GM21737 (cell line): Measurements from ENCODE around the gene MAP2K3.
"Not testable (repeated sequence)": the region's sequence is repeated elsewhere in the genome, so short reads cannot be mapped to it uniquely, and the experiment has no call there.

Experiments
- ATAC-seq: cut with Tn5 transposase; IDR thresholded peaks from one replicate; pipeline ENCODE4 v1.9.1; 2021; ENCODE audit warnings: mild to moderate bottlenecking, moderate library complexity; ENCODE audit not compliant: unreplicated experiment

MAP2K3 gene

DNA sequence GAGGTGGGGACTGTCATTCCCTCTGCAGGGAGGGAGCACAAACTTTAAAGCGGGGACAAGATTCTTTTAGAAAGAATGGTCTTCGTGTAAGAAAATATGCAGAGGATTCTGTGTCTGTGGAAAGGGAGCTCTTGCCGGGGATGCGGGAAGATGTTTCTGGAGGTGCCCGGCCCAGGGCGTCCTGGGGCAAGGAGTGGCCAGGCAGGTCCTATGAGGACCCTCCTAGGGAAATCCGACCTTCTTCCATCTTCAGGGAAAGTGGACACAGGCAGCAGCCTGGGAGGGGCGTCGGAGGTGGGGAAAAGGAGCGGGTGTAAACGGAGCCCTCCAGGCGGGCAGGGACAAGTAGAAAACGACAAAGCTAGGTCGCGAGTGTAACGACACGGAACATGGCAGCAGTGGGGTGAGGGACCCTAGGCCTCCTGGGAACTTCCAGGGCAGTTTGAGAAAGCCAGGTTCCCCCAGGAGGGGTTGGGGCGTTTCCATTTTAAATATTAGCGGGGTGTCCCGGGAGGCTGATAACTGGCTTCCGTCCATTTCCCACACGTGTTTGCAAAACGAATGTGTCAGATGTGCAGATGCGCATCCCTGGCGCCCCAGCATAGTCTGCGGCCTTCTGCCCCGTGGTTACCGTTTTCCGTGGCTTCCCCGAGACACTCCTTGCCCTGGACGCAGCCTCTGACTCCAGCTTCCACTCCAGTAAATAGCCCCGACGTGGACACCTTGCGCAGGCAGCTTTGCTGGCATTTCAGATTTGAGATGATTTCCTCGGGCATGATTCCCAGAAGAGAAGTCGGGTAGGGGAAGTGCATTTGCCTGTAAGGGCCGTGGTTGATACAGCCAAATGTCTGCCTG is 39.0 kb downstream of the MAP2K3 start:
- peak; percentile 3 for ATAC-seq

DNA sequence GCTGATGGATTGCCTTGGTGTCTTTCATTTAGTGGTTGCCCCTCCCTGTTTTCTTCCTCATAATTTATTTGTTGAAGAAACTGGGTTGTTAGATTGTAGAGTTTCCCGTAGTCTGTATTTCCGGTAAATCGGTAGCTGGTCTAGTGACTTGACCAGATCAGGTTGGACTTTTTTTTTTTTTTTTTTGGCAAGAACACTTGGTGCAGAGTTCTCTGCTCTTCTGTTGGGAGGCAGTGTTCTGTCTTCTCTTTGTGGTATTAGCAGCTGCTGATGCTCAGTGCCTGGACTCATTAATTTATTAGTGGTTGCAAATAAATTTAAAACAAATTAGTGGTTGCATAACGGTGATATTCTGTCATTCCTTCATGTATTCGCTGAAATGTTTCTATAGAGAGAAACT is 40.2 kb downstream of the MAP2K3 start:
- ATAC-seq = not testable (repeated sequence)

GRCh38 chr17:21327921-21328320 is 43.4 kb downstream of the MAP2K3 start:
- not testable (repeated sequence) for ATAC-seq

DNA sequence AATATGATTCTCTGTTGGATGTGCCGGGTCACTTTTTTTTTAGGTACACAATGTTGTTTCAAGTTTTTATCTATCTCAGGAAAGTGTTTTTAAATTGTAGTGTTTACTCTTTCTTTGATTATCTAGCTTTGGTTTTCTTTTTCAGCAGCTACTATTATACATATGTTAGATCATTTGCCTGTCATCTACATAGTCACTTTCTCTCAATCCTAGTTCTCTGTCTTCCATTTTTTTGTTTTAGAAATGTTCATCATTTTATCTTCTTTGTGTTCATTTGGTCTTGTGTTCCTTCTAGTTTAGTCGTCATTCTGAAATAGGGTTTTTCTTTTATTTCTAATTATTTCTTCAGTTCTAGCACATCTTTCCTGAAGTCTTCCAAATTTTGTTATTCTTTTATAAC is 44.3 kb downstream of the MAP2K3 start:
- ATAC-seq = not testable (repeated sequence)

DNA sequence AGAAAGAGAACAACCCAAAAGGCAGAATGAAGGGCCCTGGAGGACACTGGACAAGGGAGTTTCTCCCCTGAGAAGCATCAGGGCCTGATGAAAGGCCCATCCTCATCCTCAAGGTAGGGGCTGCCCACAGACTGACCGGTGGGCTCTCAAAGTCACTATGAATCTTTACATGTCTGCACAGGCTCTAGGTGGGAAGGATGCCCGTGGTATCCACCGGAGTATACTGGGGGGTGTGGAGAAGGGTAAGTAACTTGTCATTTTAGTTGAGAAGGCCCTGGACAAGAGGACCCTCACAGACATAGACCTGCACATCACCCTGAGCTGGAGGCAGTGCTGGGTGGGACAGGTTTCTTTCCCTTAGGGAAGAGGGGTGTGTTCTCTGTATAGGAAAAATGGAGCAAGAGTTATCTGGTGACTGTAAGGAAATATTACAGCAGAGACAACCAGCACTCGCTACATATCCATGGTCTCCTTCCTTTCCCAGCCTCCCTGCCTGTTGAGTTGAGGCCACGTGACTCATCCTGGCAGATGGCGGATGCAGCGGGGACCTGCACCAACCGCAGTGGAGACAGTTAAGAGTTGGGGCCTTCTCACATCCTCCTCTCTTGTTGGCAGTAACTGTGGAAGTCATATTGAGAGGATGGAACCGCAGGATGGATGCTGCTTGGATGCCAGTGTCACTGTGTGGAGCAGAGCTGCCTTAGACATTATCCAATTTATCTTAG is 46.1 kb downstream of the MAP2K3 start:
- no peak for ATAC-seq

GRCh38 chr17:21336541-21337294 is 52.2 kb downstream of the MAP2K3 start:
- ATAC-seq = not testable (repeated sequence)

DNA sequence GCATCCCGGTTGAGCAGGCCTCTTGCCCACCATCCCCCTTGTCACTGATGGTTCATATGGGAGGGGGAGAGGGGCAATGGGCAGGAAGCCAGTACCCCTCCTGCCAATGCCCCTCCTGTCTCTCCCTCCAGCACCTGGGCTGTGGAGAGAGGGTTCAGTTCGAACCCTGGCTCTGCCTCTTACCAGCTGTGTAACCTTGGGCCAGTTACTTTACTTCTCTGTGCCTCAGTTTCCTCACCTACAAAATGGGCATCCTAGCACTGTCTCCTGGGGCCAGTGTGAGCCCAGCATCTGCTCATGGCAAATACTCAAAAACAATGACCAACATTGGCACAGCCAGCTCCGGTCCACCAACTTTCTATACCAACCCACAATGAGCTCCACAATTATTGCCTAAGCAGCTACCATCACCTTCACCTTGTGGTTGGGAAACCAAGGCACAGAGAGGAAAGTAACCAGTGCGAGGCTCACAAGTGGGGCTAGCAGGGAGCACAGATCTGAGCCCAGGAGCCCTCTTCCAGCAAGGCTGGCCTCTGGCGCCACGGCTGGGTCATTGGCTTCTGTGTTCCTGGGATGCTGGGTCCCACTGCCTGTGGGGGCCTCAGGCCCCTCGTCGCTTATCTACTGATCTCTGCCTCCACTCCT is 53.6 kb downstream of the MAP2K3 start:
- ATAC-seq = not testable (repeated sequence)

- ATAC-seq = no peak
These were observed 54.5 kb downstream of the MAP2K3 start for GRCh38 chr17:21339011-21339410.

- ATAC-seq = not testable (repeated sequence)
These were observed 55.1 kb downstream of the MAP2K3 start for GRCh38 chr17:21339571-21339970.

GRCh38 chr17:21340407-21340806 is 55.9 kb downstream of the MAP2K3 start:
- ATAC-seq = not testable (repeated sequence)

DNA sequence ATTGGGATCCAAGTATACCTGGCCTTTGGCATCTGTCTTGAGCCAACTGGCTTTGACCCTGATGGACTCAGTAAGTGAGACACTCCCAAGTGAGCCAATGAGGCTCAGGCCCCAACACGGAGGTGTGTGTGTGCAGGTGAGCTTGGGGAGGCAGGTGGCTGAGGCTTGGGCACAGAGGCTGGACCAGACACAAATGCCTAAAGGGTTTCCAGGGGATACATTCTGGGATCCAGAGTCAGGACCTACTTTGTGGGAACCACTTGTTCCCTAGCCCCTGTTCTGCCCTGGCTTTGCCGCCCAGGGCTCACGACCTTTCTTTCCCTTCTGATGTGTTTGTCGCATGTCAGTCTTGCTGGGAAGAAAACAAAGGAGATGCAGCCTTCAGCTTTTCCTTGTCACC is 56.8 kb downstream of the MAP2K3 start:
- not testable (repeated sequence) for ATAC-seq

DNA sequence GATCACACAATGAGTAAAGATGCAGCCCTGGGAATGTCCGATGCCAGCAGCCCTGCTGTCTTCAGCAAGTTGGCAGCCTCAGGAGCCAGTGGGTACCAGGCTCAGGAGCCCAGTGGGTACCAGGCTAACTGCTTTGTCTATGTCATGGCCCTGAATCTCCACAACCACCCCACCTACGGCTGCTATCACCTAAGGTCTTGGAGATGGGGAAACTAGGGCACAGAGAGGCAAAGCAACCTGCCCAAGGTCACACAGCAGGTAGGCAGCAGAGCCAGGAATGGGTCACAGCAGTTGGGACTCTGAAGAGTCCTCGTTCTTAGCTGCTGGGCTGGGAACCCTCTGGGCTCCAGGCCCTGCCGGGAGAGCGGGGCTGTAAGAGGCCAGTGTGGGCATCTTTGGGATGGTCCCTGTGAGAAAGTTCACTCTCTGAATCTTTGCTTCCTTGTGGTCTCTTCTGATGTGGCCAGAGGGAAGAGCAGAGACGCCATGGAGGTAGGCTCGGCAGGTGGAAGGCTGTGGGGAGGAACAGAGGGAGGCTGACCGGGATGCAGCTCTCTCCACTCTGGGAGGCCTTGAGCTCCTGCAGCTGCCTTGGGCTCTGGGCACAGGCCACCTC is 57.5 kb downstream of the MAP2K3 start:
- ATAC-seq = not testable (repeated sequence)

DNA sequence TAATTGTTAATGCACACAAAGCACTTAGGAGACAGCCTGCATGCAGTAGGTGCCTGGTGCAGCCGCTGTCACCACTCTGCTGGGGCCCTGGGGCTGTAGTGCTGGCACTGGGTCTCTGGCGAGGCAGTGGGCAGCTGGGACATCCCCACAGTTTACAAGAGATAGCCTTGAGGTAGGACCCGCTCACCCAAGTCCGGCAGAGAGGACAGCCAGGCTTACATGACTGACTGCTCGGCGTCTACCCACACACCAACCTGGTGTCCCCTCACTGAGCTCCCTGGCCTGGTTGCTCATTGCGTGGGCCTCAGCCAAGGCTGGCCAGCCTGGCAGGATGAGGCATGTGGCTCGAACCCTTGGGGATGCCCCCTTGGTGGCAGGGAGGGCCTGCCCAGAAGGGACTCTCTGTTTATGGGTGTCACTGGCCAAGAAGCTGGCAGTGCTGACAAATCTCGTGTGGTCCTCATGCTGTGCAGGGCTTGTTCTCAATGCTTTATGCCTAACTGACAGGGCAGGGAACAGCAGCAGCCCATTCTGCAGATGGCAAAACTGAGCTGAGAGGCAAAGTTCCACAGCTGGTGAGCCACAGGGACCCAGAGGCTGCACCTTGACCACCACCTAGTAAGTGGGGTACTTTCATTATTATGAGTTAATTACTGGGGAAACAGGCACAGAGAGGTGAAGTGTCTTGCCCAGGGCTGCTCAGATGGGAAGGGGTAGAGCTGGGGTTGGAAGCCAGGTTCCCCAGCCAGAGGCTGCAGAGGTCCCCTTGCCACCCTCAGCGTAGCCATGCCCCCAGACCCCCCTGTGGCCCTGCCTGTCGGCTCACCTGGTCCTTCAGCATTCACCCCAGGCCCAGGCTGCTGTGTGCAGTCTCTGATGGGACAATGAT is 58.8 kb downstream of the MAP2K3 start:
- ATAC-seq = not testable (repeated sequence)

- not testable (repeated sequence) for ATAC-seq
These were observed 60.3 kb downstream of the MAP2K3 start for GRCh38 chr17:21344801-21345200.

GRCh38 chr17:21345236-21345635 is 60.7 kb downstream of the MAP2K3 start:
- ATAC-seq = no peak

- ATAC-seq = not testable (repeated sequence)
These were observed 61.6 kb downstream of the MAP2K3 start for GRCh38 chr17:21346107-21346506.

- ATAC-seq = not testable (repeated sequence)
These were observed 62.2 kb downstream of the MAP2K3 start for GRCh38 chr17:21346651-21347250.

- ATAC-seq = not testable (repeated sequence)
These were observed 63.1 kb downstream of the MAP2K3 start for GRCh38 chr17:21347660-21348059.
